ENCODE measurements around the gene CALML5. TPM values are rescaled to one million over a fixed set of nuclear protein-coding genes. Genes with fewer than 3 reads are reported as not detected.
"Not testable (repeated sequence)": the region's sequence is repeated elsewhere in the genome, so short reads cannot be mapped to it uniquely, and the experiment has no call there.

Gene CALML5
- total RNA-seq, 1 experiment from 2014 or later: not detected

DNA sequence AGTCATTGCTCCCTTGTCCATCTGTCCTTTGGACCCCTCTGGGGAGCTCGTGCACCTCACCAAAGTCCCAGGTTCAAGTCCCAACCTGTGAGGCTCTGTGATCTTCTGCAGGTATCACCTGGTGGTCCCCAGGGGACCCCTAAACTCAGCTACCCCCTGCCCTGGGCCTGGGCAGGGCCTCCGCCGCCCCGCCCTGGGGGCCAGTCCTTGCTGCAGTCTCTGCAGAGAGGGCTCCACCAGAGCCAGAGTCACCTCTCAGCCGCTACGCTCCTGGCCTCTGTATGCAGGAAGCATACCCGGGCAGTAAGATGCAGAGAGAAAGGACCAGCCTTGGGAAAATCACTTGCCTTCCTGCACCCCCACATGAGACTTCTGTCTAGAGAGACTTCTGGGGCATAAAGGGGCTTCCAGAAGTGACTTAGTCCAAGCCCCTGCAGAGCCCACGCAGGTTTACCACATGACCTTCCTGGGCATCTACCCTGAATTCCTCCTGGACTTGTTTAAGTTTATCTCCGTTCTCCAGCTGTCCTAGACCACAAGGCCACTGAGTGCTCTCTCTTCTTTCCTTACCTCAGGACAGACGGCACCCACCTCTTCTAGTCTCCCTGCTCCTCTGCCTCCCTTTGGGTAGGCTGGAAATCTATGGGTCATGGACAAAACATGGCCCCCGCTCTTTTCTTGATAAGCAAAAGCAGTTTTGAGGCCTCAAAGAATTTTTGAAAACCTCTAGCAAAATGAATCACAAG, 21.2 kb downstream of the CALML5 start:
- Histone ChIP-seq H3K27ac (peak overlapping the region; percentile 81), H3K4me1 (peaks cover 16% of the 10 kb centered on the region), H3K36me3 (no peaks in the 10 kb centered on the region), H3K4me3 (peak overlapping the region; percentile 35), H3K9me3 (replicated peaks) (no peaks in the 10 kb centered on the region), H3K27me3 (no peaks in the 10 kb centered on the region)
- DNase-seq: peak in 1 of 2 experiments; percentile 20

DNA sequence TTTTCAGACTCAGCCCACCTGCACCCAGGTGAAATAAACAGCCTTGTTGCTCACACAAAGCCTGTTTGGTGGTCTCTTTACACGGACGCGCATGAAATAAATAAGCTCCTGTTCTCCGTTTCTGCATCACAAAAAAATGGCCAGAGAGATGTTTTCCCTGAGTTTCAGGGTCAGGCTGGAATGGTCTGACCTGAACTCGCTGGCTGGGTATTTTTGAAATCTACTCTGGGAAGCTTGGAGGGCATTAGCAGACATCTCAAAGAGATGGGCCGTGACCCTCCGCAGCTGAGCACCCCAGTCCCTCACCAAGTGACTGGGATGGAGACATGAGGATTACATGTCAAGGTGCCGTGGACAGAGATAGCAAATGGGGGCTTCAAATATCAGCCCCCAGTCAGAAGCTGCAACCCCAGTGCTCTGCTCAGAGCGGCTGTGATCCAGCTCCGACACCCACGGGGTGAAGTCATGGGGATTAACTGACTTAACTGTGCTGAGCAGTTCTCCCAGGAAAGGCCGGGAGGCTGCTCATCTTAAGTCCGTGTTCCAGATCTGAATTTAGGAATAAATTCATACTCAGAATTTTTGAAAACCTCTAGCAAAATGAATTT, 22.3 kb downstream of the CALML5 start:
- peak; percentile 66 to 74 for DNase-seq
- Histone ChIP-seq H3K36me3 (no peaks in the 10 kb centered on the region), H3K4me1 (peaks cover 16% of the 10 kb centered on the region), H3K4me3 (peak overlapping the region; percentile 35), H3K27ac (peak overlapping the region; percentile 81), H3K27me3 (no peaks in the 10 kb centered on the region), H3K9me3 (replicated peaks) (no peaks in the 10 kb centered on the region)

DNA sequence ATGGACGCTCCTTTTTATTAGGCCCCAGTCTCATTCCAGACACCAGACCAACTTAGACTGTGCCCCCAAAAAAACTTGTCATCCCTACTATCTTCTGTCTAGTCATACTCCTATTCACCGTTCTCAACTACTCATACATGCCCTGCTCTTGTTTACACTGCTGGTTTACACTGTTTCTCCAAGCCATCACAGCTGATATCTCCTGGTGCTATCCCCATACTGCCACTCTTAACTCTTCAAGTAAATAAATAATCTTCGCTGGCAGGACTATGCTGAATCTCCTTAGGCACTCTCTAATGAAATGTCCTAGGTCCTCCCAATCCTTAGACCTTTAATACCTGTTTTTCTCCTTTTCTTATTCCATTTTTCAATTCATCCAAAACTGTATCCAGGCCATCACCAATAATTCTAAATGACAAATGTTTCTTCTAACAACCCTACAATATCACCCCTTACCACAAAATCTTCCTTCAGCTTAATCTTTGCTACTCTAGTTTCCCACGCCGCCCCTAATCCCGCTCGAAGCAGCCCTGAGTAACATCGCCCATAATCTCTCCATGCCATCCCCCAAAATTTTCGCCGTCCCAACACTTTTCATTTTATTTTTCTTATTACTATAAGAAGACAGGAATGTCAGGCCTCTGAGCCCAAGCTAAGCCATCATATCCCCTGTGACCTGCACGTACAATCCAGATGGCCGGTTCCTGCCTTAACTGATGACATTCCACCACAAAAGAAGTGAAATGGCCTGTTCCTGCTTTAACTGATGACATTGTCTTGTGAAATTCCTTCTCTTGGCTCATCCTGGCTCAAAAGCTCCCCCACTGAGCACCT, 23.2 kb downstream of the CALML5 start:
- H3K9me3 ChIP-seq (replicated peaks); H3K4me3 ChIP-seq; H3K27ac ChIP-seq; DNase-seq; H3K36me3 ChIP-seq; H3K27me3 ChIP-seq: not testable (repeated sequence)
- H3K4me1 ChIP-seq: peaks cover 16% of the 10 kb centered on the region

GRCh38 chr10:5475088-5475487, 24.3 kb downstream of the CALML5 start:
- not testable (repeated sequence) for H3K27me3 ChIP-seq; H3K4me3 ChIP-seq; H3K27ac ChIP-seq; H3K9me3 ChIP-seq (replicated peaks); DNase-seq; H3K36me3 ChIP-seq
- H3K4me1 ChIP-seq: peaks cover 16% of the 10 kb centered on the region

- not testable (repeated sequence) for H3K36me3 ChIP-seq; H3K9me3 ChIP-seq (replicated peaks); H3K27ac ChIP-seq; H3K4me3 ChIP-seq; DNase-seq; H3K27me3 ChIP-seq
- peaks cover 16% of the 10 kb centered on the region for H3K4me1 ChIP-seq
Measured at GRCh38 chr10:5474642-5475041, 24.7 kb downstream of the CALML5 start.

GRCh38 chr10:5470062-5470751, 29.2 kb downstream of the CALML5 start:
- H3K27me3 ChIP-seq: no peaks in the 10 kb centered on the region
- no peak overlapping the region for H3K27ac ChIP-seq
- no peak overlapping the region for H3K4me3 ChIP-seq
- no peaks in the 10 kb centered on the region for H3K9me3 ChIP-seq (replicated peaks)
- no peak for DNase-seq
- H3K36me3 ChIP-seq: no peaks in the 10 kb centered on the region
- H3K4me1 ChIP-seq: peaks cover 17% of the 10 kb centered on the region

DNA sequence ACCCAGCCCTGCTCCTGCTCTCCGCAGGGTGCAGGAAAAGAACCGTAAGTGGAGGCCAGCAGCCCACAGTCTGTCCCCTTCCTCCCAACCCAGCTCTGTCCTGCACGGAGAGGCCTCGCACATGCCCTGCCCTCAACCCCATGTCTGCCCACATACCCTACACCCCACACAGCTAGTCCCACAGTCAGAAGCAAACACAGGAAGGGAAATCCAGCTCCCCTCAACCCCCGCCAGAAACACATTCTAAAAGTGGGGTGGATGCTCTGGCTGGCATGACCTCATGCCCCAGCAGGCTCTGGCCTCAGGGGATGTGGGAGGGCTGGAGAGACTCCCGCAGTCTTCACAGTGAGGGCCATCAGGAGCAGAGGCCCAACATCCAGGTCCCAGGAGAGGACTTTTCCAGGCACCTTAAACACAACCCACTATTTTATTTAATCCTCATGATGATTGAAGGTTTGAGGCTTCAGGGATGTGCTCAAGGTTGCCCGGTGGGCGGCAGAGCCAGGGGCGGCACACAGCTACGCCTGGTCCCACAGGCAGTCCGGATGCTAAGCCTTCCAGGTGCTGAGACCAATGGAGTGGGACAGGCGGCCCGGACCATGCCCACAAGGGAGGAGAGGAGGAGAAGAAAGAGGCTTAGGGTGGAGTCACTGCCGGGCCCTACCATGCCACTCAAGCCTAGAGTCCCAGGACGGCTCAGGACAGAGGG, 29.9 kb downstream of the CALML5 start:
- no peaks in the 10 kb centered on the region for H3K27me3 ChIP-seq
- DNase-seq: no peak
- peaks cover 17% of the 10 kb centered on the region for H3K4me1 ChIP-seq
- no peaks in the 10 kb centered on the region for H3K9me3 ChIP-seq (replicated peaks)
- no peak overlapping the region for H3K27ac ChIP-seq
- H3K4me3 ChIP-seq: no peak overlapping the region
- no peaks in the 10 kb centered on the region for H3K36me3 ChIP-seq

GRCh38 chr10:5468262-5469106, 30.9 kb downstream of the CALML5 start:
- Histone ChIP-seq H3K27me3 (no peaks in the 10 kb centered on the region), H3K27ac (no peak overlapping the region), H3K4me1 (peaks cover 17% of the 10 kb centered on the region), H3K9me3 (replicated peaks) (no peaks in the 10 kb centered on the region), H3K4me3 (no peak overlapping the region), H3K36me3 (no peaks in the 10 kb centered on the region)
- DNase-seq: no peak

DNA sequence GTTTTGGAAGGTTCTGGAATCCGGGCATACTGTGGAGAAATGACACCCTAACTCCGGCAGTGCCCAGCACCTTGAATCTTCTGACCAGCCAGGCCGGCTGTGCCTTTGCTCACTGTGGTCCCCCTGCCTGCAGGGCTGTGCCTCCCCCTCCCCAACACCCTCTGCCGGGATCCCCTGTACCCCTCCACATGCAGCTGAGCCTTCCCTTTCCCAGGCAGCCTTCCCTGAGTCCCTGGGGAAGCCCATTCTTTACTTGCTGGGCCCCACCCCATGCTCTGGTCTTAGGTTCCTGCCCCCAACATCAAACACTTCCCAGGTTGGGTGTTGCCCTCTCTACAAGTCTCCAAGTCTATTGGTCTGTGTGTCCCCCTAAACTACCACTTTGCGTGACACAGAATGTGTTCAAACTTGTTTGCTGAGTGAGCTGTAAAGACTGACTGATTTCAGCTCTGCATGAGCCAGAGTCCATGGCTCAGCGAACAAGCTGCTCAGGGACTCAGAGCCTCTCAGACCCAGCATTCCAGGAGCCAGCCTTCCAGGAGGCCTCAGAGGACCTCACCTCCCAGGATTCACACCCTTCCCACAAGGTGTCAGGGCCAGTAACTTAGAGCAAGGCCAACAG, 31.6 kb downstream of the CALML5 start:
- Histone ChIP-seq H3K4me1 (peaks cover 24% of the 10 kb centered on the region), H3K36me3 (no peaks in the 10 kb centered on the region), H3K27ac (no peak overlapping the region), H3K9me3 (replicated peaks) (no peaks in the 10 kb centered on the region), H3K4me3 (no peak overlapping the region), H3K27me3 (no peaks in the 10 kb centered on the region)
- DNase-seq: no peak

GRCh38 chr10:5467207-5467535, 32.2 kb downstream of the CALML5 start:
- Histone ChIP-seq H3K27ac (no peak overlapping the region), H3K36me3 (no peaks in the 10 kb centered on the region)
- DNase-seq: no peak

GRCh38 chr10:5466451-5467206, 32.7 kb downstream of the CALML5 start:
- Histone ChIP-seq H3K9me3 (replicated peaks) (no peaks in the 10 kb centered on the region), H3K27me3 (no peaks in the 10 kb centered on the region), H3K27ac (peak overlapping the region; percentile 64), H3K4me3 (peak overlapping the region; percentile 18; the same call in 1 of the 2 replicates), H3K4me1 (peaks cover 33% of the 10 kb centered on the region), H3K36me3 (0 out of 2 replicates have a peak, but pooled peaks cover 1% of the 10 kb centered on the region)
- peak; percentile 76 to 82 for DNase-seq

More at GRCh38 chr10:5467207-5467535, 32.2 kb downstream of the CALML5 start:
- no peaks in the 10 kb centered on the region for H3K9me3 ChIP-seq (replicated peaks)
- no peaks in the 10 kb centered on the region for H3K27me3 ChIP-seq
- no peak overlapping the region for H3K4me3 ChIP-seq
- H3K4me1 ChIP-seq: peaks cover 27% of the 10 kb centered on the region

GRCh38 chr10:5465976-5466450, 33.4 kb downstream of the CALML5 start:
- peak in 1 of 2 experiments; percentile 19 for DNase-seq
- 0 out of 2 replicates have a peak, but pooled peaks cover 4% of the 10 kb centered on the region for H3K36me3 ChIP-seq
- peaks cover 39% of the 10 kb centered on the region for H3K4me1 ChIP-seq
- peak overlapping the region; percentile 18; the same call in 1 of the 2 replicates for H3K4me3 ChIP-seq
- no peaks in the 10 kb centered on the region for H3K27me3 ChIP-seq
- no peaks in the 10 kb centered on the region for H3K9me3 ChIP-seq (replicated peaks)
- peak overlapping the region; percentile 64 for H3K27ac ChIP-seq

All from SJCRH30 (cell line).